Prostate gland (tissue), 2 donors: Measurements from ENCODE around the gene SMAGP.

Experiments used
- POLR2A ChIP-seq: fragments of 450-650 bp; IDR thresholded peaks from one replicate; pipeline ENCODE4 v1.6.1; 2016; ENCODE audit warnings: antibody characterized with exemption, mild to moderate bottlenecking
- POLR2AphosphoS5 ChIP-seq: sonication (generic); formaldehyde crosslinking; IDR thresholded peaks from one replicate; pipeline ENCODE4 v1.6.1; 2017; ENCODE audit warnings: antibody characterized with exemption
- TF ChIP-seq, protein P1 (sequence below), 4 experiments: fragments of 200-600 bp in 2 of 4; fragments of 450-650 bp in 2 of 4; sonication (generic) in 2 of 4; IDR thresholded peaks; 1 replicate in 3 of 4; 2 replicates in 1 of 4; pipeline ENCODE4 v1.5.1; 2016 to 2019; ENCODE audit warnings: antibody characterized with exemption in 4 of 4, mild to moderate bottlenecking in 2 of 4, moderate library complexity in 2 of 4

DNA sequence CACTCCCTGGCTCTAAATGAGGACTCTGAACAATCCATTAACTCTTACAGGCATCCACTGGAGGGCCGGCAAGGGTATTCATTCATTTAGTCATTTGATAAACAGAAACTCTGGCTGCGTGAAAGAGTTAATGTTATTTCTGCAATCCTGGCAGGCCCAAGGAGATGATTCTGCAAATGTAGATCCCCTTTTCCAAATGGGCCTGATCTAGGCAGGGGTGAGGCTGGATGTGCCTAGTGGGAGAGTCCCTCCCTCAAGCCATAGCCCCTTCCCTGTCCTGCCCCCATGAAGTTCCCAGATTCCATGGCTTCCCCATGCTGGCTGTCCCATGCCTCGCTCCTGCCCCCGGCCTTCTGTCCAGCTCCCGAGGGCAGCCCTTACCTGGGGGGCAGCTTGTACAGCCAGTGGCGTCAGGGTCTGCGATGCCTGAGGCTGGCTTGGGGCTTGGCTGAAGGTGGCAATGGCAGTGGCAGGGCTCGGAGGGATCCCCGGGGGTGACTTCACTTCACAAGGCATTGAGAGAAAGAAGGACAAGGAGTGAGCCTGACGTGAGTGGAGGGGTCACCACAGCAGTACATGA is 70.8 kb downstream of the SMAGP start:
- TF ChIP-seq, protein P1, sequence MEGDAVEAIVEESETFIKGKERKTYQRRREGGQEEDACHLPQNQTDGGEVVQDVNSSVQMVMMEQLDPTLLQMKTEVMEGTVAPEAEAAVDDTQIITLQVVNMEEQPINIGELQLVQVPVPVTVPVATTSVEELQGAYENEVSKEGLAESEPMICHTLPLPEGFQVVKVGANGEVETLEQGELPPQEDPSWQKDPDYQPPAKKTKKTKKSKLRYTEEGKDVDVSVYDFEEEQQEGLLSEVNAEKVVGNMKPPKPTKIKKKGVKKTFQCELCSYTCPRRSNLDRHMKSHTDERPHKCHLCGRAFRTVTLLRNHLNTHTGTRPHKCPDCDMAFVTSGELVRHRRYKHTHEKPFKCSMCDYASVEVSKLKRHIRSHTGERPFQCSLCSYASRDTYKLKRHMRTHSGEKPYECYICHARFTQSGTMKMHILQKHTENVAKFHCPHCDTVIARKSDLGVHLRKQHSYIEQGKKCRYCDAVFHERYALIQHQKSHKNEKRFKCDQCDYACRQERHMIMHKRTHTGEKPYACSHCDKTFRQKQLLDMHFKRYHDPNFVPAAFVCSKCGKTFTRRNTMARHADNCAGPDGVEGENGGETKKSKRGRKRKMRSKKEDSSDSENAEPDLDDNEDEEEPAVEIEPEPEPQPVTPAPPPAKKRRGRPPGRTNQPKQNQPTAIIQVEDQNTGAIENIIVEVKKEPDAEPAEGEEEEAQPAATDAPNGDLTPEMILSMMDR (IDR thresholded peaks at IDR 0.05), result no peak
- TF ChIP-seq POLR2A, result no peak
- no peak for TF ChIP-seq POLR2AphosphoS5
